Activated CD4-positive, alpha-beta T cell treated with anti-CD3 and anti-CD28 coated beads, Interleukin-2, amount 50 U/mL, for 48 hours (primary cell): ENCODE measurements around the gene KCNC1.

Experiments used
- DNase-seq, 2 experiments: peaks; one replicate each; pipeline ENCODE4 v3.0.0-alpha.2; 2020

KCNC1 gene

DNA sequence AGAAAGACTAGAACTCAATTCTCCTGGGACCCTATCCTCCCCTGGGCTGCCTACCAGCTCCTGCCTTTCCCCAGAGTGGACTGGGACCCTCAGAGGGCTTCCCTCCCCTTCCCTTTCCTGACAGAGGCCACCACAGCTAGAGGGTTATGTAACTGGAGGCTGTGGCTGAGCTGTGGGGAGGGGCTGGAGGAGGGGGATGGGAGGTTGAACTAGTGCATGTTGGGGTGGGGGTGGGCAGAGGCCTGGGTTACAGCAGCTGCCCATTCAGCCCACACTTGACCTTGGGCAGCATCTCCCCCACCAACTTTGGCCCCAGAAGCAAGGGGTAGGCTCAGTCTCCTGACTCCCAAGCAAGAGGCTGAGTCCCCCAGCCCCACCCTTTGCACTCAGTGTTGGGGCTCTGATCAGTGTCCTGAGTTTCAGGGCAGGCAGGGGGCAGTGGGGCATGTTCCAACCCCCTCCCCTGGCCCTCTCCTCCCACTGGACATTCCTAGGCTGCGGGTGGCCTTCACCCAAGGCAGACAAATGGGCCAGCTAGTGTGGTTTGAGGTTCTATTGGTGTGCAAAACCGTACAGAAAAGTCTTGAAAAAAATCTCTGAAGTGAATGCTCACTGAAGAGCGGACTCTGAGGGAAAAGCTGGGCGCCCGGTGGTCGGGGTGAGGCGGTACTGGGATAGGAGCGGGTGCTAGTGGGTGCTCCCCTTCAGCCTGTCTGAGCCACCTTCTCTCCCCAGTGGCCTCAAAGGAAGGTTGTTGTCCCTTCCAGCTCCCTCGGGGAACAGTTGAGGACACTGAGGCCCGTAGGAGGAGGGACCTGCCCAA, 3.8 kb downstream of the KCNC1 start:
- DNase-seq = no peak

GRCh38 chr11:17739945-17740338, 5.4 kb downstream of the KCNC1 start:
- DNase-seq = no peak

DNA sequence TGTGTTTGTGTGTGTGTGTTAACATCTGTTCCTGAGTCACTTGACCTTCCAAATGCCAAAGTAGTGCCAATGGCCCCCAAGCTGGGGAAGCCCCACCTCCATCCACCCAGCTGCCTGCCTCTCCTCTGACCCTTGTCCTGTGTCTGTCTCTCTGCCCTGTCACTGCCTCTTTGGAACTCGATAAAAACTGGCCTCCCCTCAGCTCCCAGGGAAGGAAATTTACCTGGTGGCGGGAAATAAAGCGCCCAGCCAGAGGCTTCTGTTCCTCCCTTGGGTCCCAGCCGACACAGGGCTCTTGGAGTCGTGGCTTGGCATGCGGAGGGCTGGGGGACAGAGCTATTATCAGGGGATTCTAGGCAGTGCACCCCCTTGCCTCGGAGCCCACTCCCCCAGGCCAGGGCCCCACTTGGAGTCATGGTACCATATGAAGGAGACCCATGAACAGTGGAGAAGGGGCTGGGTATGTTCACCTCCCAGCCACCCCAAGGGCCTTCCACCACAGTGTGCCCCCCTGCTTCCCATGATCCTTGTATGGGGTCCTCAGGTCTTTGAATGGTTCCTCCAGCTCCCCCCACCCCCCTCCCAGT, 6.2 kb downstream of the KCNC1 start:
- DNase-seq = no peak

DNA sequence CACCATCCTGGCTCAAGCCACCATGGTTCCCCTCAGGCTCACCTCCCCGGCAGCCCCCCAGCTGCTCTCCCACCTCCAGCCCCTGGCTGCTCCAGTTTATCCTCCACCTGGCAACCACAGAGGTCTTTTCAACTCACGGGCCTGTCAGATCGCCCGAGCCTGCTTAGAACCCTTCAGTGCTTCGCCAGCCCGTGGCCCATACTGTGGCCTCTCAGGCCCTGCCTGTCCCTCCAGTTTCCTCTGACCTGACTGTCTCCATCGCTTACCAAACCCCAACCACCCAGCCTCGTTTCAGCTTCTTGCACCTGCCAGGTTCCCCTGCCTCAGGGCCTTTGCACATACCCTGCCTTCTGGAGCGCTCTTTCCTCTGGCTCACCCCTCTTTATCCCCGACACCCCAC, 6.9 kb downstream of the KCNC1 start:
- DNase-seq = no peak

DNA sequence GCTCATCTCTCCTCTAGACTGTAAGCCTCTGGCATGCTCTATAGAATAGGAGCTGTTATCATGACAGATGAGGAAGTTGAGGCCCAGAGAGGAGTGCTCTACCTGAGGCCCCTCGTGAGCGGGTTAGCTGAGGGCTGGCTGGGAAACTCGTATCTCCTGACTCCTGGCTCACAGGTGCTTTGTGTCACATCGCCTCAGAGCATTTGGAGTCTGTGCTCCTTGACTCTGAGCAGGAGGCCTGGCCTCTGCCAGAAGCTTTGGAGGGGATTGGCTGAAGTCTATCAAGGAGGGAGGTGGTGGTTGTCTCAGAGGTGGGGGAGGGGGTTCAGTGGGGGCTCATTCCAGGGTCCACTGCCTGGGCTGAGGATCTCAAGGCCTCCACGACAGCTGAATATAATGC, 7.4 kb downstream of the KCNC1 start:
- no peak for DNase-seq

DNA sequence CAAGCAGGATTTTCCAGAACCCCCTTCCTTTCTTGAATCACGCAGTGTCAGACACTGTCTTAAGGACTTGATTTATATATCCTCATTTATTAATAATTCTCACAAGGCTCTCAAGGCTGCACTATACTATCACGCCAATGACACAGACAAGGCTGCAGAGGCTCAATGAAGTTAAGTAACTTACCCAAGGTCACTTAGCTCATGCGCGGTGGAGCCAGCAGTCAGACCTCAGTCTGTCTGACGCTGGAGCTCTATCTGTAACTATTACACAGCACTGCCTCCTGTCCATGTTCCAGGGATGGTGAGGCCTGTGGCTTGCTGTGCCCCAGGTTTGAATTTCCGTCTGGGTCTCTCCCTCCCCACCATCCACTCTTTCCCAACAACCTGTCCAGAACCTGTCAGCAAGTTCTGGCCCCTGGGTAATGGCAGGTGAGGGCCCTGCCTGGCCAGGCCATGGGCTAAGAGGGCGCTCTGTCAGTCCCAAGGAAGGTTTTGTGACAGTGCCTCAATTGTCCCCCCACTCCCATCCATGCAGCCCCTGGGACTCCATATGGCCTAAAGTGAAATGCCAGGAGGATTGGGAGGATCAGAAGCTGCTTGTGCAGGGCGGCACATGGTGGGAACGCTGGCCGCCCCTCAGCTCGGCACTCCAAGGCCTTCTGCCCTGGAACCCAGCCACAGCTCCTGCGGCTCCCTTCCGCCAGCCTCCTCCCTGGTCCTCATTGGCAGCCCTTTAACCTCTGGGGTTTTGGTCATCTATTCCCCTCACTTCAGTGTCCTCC, 8.6 kb downstream of the KCNC1 start:
- DNase-seq = no peak

- no peak for DNase-seq
Measured at GRCh38 chr11:17743808-17744119, 9.2 kb downstream of the KCNC1 start.

GRCh38 chr11:17744151-17744940, 9.8 kb downstream of the KCNC1 start:
- DNase-seq = no peak

DNA sequence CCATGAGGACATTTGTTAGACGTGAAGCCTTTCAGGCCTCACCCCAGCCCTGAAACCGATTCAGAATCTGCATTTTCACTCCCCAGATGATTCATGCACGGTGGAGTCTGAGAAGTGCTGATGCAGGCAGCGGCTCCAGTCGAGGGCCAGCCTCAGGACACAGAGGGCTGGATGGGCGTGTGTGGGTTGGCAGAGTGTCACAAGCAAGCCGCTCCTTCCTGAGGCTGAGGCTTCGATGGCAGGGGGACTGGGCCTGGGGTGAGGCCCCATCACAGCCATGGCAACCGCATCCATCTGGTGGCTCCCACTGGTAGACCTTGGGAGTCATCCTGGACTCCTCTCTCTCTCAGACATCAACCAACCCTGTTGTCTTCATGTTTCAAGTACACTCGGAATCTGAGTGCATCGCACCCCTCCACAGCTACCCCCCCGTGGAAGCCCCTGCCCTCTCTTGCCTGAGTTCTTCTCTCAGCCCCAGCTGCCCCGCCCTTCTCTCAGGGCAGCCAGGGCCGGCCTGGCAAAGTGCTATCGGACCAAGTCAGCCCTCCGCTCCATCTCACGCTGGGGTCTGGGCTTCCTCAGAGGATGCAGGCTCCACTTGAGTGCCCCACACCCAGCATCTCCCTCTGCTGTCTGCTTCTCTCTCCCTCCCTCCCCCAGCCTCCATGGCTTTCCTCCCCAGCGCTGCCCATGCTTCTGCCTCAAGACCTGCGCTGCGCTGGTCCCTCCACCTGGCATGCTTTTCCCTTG, 10.6 kb downstream of the KCNC1 start:
- no peak for DNase-seq

DNA sequence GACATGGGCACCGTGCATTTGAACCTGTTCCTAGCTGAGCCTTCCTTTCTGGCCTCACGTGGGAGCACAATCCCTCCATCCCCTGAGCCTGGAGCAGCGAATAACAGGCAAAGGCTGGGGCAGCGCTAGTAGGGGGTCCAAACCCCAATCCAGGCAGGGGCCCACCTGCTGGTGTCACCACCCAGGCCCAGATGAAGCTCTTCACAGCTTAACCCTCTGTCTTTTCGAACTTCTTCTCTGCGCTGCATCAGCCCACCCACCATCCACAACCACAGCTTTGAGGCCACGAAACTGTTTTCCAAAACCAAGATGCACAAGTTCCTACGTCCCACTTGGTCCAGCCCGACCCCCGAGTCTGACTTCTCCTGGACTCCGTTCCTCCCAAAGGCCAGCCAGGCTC, 11.5 kb downstream of the KCNC1 start:
- no peak for DNase-seq

- no peak for DNase-seq
Measured at GRCh38 chr11:17747131-17747955, 12.8 kb downstream of the KCNC1 start.

DNA sequence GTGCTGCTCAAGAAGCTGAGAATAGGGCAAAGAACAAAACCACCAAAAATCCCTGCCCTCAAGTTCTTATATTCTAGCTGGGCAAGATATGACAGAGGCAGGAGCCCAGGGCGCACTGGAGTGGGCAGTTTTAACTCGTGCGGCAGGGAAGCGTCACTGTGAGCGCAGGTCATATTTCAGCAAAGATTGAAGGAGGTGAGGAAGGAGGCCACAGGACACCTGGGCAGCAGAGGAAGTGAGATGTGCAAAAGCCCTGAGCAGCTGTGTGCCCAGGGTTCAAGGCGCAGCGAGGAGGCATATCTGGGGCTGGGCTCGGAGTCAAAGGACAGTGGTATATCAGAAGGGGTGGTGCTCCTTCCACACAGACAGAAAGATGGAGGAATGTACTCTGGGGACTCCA, 13.5 kb downstream of the KCNC1 start:
- no peak for DNase-seq

DNA sequence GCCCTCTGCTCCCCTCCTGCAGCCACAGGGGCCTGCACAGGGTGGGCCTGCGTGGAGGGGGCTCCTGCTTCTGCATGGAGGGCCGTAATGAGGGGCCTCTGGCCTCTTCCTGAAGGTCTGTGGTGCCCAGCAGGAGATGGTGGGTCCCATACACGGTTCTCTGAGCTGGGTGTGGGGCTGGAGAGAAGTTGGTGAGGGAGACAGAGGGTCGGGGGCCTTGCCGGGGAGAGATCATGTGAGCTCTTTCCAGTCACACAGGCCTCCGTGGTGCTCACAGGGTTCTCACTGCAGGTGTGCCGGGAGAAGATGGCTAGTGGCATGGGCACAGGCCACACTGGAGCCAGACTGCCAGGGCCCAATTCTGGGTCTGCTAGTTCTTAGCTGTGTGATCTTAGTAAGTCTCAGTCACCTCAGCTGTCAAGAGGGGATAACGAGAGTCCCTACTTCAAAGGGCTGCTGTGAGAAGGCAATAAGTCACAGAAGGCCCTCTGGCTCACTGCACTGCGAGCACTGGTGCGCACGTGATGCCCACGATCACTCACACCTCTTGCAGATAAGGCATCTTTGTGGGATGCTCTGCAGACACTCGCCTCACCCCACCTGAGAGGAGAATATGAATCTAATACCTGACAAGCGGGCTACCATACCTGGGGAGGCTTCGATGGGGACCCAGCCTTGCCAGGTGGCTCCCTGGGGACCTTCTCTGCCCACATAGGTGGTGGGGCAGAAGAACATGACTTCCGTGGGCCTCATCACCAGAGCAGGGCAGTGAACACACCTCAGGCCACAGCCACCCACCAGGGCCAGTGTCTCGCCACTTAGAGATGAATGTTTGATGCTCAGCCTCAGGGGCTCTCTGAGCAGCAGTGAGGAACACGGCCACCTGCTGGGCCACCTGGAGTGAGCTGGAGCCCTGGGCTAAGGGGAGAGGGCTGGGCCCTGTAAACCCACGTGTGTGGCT, 14.5 kb downstream of the KCNC1 start:
- DNase-seq = no peak

DNA sequence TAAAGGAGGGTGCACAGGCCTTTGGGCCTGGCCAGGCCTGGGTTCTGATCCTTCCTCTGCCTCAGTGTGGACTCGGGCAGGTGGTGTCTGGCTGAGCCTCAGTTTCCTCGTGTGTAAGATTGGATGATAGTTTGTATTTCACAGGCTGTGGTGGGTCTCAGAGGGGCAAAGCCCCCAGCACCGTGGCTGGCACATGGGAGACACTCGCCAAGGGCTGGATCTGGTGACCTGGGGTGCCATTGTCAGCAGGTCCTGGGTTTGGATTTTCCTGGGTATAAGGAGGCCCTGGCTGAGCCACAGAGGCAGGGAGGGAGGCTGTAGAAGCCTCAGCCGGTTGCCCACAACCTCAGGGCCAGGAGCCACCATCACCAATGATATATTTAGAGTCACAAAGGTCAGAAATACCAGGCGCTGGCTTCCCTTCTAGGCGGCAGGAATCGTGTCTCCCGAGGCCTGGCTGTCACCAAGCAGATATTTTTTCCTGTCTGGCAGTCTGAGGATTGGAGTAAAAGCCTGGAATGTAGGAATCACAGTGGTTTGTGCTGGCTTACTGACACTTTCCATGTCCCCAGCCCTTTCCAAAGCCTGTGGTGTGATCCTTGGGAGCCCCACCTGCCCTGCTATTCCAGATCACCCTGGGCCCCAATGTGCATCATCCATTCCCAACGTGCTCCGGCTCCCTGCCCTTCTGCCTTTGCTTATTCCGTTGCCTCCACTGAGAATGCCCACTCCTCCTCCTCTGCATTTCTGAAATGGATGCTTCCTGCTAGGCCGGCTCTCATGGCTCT, 15.6 kb downstream of the KCNC1 start:
- DNase-seq = no peak

DNA sequence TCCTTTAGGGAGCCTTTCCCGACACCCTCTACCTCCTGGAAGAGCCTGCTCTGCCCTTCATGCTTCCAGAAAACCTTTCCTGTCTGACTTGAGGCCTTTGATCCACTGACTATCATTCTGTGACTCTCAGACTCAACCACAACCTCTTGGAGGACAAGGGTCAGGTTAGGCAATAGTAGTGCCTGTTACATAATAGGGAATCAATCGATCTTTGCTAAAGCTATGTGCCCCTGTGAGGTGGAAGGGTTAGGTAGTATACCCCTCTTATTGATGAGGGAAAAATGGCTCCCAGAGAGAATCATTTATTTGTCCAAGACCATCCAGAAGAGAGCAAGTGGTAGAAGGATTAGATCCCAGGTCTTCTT, 16.2 kb downstream of the KCNC1 start:
- no peak for DNase-seq

DNA sequence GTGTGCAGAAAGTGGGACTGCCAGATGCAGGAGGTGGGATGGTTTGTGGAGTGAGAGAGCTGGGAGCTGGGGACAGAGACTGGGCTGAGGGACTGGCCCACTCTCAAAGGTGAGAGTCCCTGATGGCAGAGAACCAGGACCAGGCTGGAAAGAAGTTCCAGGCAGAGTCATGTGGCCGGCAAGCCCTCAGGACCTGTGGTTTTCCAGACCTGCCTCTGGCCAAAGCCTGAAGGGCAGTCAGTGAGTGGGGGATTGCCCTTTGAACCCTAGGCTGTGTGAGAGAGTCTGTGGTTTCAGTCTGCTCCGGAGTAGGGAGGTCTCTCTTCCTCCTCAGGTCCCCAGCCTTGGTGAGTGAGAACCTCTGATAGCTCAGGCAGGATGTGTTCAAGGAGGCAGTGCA, 17.0 kb downstream of the KCNC1 start:
- DNase-seq = no peak

DNA sequence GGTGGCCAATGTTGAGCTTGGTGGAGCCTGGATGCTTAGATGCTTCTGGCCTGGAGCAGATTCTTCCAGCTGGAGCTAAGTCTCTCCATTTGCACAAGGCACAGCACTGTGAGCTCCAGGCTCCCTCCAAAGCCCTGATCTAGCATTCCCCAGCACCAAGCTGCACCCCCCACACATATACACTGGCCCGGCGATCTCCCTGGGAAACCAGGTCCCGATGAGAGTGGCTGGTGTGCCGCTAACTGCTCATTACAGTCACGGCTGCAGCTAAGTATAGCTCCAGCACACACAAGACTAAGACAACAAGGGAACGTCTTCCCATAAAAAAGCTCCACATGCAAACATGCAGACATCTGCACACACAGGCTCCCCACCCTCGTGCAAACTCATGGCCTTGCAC, 17.6 kb downstream of the KCNC1 start:
- no peak for DNase-seq

DNA sequence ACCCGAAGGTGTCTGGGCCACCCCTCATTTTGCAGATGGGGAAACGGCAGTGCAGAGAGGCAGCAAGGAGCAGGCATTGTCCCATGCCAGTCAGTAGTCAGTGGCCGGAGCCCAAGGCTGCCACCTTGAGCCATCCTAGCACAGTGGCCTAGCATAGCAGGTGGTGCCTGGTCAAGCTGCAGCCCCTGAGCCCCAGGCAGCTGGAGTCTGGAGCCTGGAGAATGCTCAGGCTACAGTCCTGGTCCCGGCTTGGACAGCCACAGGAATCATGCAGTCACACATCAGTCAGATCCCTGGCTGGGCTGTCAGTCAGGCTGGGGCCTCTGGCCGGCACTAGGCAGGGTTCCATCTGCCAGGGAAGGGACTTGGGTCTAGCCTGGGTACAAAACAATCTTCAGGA, 18.6 kb downstream of the KCNC1 start:
- no peak for DNase-seq

GRCh38 chr11:17753641-17754040, 19.1 kb downstream of the KCNC1 start:
- DNase-seq = no peak

DNA sequence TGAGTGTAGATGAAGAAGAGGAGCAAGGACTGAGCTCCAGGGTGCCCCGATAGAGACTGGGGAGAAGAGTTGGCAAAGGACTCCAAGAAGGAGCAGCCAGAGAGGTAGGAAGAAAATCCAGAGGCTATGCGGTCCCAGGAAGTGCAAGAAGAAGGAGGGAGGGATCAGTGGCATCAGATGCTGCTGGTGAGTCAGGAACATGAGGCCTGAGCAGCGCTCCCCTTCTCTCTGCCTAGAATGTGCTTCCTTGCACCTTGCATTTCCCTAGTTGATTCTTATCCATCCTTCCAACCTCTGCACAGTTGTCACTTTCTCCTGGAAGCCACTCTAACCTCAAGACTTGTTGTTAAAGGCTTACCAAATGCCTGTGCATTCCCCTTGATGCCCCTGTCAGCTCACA, 21.3 kb downstream of the KCNC1 start:
- no peak for DNase-seq
